Measurements from ENCODE around the gene CFAP119.

CFAP119 gene

GRCh38 chr16:30711712-30712111 lies 50.1 kb downstream of the CFAP119 start:
- Histone ChIP-seq H3K4me3 (ENCODE audit: low read depth in 1 of 2, low read length in 1 of 2) (no peak overlapping the region), H3K4me1 (ENCODE audit: control insufficient read depth in 1 of 2, insufficient read depth in 1 of 2, low read depth in 1 of 2, low read length in 1 of 2) (peaks cover 40 to 42% of the 10 kb centered on the region in 2 experiments), H3K36me3 (peaks cover 84% of the 10 kb centered on the region), H3K27ac (peak overlapping the region; percentile 93), H3K27me3 (no peaks in the 10 kb centered on the region), H3K9me3 (no peaks in the 10 kb centered on the region)
- no peak for TF ChIP-seq CTCF (IDR thresholded peaks at IDR 0.05)

GRCh38 chr16:30710971-30711370 lies 50.9 kb downstream of the CFAP119 start:
- peaks cover 84% of the 10 kb centered on the region for H3K36me3 ChIP-seq
- H3K4me3 ChIP-seq (ENCODE audit: low read depth in 1 of 2, low read length in 1 of 2): no peak overlapping the region
- peak overlapping the region; percentile 93 for H3K27ac ChIP-seq
- H3K4me1 ChIP-seq (ENCODE audit: control insufficient read depth in 1 of 2, insufficient read depth in 1 of 2, low read depth in 1 of 2, low read length in 1 of 2): peaks cover 38 to 40% of the 10 kb centered on the region in 2 experiments
- no peaks in the 10 kb centered on the region for H3K9me3 ChIP-seq
- no peak for TF ChIP-seq CTCF (IDR thresholded peaks at IDR 0.05)
- no peaks in the 10 kb centered on the region for H3K27me3 ChIP-seq

All from neutrophil (primary cell).